ENCODE data around the gene CLCNKB. TPM values are rescaled to one million over a fixed set of nuclear protein-coding genes. Genes with fewer than 3 reads are reported as not detected.
A peak's percentile ranks its signal among the peaks of the same experiment; 100 is the strongest.

CLCNKB gene
- 1 to 10 TPM in 1 of 4 donors, under 1 TPM in 2, not detected in 1; 0.39 to 3.1 (median 0.44) TPM for total RNA-seq

DNA sequence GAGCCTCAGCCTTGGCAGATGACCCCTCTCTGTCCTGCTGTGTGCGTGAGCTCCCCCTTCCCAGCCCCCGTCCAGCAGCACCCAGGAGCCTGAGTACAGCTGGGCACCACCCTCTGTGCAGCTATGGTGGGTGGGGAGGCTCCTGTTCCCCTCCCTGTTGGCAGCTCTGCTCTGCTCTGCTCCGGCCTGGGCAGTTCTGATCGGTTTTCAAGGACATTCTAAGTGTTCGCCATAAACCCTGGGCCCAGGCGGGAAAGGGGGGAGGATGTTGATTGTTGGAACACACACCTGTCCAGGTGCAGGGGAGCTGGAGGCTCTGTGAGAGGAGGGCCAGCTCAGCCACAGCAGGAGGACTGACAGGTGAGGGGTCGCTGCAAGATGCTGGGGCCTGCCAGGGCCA lies at the start of gene CLCNKB:
CLCNKB (plus strand) TSS at position 262 of the 400 bp plus-strand sequence. CDS start 711 bp downstream, outside the sequence.
- Histone ChIP-seq H3K27ac (no peak within 1 kb of the TSS), H3K4me1 (peaks cover 0 to 6% (median under 1%) of the 10 kb centered on the region in 4 donors), H3K4me3 (no peak within 1 kb of the TSS), H3K27me3 (no peaks in the 10 kb centered on the region), H3K36me3 (no peaks in the 10 kb centered on the region), H3K9me3 (no peaks in the 10 kb centered on the region)
- DNase-seq (ENCODE audit: low spot score in 2 of 2): no peak
- TF ChIP-seq POLR2A (IDR thresholded peaks at IDR 0.05) (no peak), EP300 (IDR thresholded peaks at IDR 0.05) (no peak)
- TF ChIP-seq, protein P1, sequence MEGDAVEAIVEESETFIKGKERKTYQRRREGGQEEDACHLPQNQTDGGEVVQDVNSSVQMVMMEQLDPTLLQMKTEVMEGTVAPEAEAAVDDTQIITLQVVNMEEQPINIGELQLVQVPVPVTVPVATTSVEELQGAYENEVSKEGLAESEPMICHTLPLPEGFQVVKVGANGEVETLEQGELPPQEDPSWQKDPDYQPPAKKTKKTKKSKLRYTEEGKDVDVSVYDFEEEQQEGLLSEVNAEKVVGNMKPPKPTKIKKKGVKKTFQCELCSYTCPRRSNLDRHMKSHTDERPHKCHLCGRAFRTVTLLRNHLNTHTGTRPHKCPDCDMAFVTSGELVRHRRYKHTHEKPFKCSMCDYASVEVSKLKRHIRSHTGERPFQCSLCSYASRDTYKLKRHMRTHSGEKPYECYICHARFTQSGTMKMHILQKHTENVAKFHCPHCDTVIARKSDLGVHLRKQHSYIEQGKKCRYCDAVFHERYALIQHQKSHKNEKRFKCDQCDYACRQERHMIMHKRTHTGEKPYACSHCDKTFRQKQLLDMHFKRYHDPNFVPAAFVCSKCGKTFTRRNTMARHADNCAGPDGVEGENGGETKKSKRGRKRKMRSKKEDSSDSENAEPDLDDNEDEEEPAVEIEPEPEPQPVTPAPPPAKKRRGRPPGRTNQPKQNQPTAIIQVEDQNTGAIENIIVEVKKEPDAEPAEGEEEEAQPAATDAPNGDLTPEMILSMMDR (IDR thresholded peaks at IDR 0.05): no peak
- 62 to 69% methylated on average over 7 of the region's 7 CpGs for WGBS, 2 donors

DNA sequence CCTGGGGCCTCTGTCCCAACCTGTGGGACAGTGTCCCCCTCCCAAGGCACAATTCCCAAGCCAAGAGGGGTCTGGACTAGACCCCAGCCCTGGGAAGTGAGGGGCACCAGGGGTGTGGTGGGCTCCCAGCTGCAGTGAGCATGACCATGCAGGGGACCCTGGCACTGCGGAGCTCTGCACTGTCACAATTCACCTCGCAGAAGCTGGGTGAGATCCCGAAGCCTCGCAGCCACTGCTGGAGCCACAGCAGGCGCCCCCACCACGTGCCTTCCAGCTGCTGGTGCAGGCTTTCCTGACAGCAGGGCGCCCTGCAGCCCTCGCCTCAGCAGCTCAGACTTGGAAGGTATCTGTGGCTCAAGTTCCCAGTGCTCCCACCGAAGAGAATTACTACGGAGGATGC lies 49.5 kb upstream of the CLCNKB start:
- no peaks in the 10 kb centered on the region for H3K36me3 ChIP-seq
- 70 to 89% methylated on average over 4 to 7 of the region's 10 CpGs for WGBS, 2 donors
- no peaks in the 10 kb centered on the region for H3K9me3 ChIP-seq
- no peak for TF ChIP-seq POLR2A (IDR thresholded peaks at IDR 0.05)
- TF ChIP-seq, protein P1 (IDR thresholded peaks at IDR 0.05): no peak
- TF ChIP-seq EP300 (IDR thresholded peaks at IDR 0.05): no peak
- H3K4me1 ChIP-seq: no peaks in the 10 kb centered on the region
- DNase-seq (ENCODE audit: low spot score in 2 of 2): no peak
- H3K27me3 ChIP-seq: no peaks in the 10 kb centered on the region
- no peak overlapping the region for H3K27ac ChIP-seq
- no peak overlapping the region for H3K4me3 ChIP-seq

DNA sequence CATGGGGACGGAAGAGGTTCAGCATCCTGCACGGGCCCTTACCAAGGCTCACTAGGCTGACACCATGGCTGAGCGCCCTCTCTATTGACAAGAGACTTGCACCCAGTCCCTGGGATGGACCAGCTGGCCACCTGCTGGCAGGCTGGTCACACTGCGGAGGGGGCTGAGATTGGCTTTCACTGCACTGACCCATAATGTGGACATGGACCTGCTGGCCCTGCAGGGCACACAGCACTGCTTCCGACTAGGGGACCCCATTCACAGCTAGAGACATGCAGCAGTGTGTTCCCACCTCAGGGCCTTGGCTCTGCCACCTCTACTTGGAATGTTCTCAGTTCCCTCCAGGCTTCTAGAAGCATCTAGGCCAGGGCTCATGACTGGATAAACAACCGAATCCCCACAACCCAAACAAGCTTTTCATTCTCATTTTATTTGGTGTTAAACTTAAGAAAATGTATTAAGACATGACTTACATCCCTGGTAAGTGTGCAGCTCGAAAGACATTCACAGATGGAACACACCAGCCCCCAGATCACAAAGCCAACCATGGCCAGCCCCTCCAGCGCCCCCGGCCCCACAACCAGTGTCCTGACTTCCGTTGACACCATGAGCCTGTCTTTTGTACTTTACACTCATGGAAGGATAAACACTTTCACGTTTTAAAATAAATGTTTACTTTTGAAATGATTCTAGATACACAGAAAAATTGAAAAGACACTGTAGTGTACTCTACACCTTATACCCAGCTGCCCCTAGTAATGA lies 48.8 kb upstream of the CLCNKB start:
- Histone ChIP-seq H3K4me3 (no peak overlapping the region), H3K27ac (no peak overlapping the region), H3K27me3 (no peaks in the 10 kb centered on the region), H3K9me3 (no peaks in the 10 kb centered on the region), H3K36me3 (no peaks in the 10 kb centered on the region), H3K4me1 (no peaks in the 10 kb centered on the region)
- peak in 1 of 2 donors; percentile 61 for DNase-seq (ENCODE audit: low spot score in 2 of 2)
- TF ChIP-seq POLR2A (IDR thresholded peaks at IDR 0.05) (no peak), EP300 (IDR thresholded peaks at IDR 0.05) (peak in 1 of 2 donors; percentile 7)
- TF ChIP-seq, protein P1 (IDR thresholded peaks at IDR 0.05): peak; percentile 54 to 96 (median 88)
- 62 to 72% methylated on average over 8 to 11 of the region's 11 CpGs for WGBS, 2 donors

DNA sequence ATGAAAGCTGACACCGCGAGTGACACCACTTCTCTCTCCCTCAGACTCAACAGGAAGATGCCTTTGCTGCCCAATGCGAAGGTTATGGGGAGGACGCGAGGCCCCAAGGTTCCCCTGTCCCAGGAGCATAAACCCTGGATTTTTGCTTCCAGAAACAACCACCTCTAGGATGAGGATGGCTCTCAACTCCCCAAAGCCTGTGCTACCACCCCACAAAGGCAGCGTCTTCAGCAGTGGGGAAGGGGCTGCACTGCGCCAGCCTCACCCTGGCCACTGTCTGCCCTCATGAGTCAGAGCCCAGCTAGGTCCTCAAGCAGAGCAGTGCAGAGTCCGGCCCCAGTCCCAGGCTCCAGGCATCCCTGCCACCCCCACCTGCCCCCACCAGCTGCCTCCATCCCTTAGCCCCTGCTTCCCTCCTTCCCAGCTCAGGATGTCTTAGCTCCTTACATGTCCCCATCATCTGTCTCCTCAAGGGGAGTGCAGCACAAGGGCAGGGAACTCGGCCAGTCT lies 46.5 kb upstream of the CLCNKB start:
- no peak for DNase-seq (ENCODE audit: low spot score in 2 of 2)
- Histone ChIP-seq H3K27ac (no peak overlapping the region), H3K36me3 (no peaks in the 10 kb centered on the region), H3K9me3 (no peaks in the 10 kb centered on the region), H3K4me1 (no peaks in the 10 kb centered on the region), H3K27me3 (no peaks in the 10 kb centered on the region), H3K4me3 (no peak overlapping the region)
- WGBS, 2 donors: 77 to 78% methylated on average over 4 to 9 of the region's 9 CpGs
- TF ChIP-seq POLR2A (IDR thresholded peaks at IDR 0.05): no peak
- TF ChIP-seq EP300 (IDR thresholded peaks at IDR 0.05): no peak
- TF ChIP-seq, protein P1 (IDR thresholded peaks at IDR 0.05): no peak

- no peak overlapping the region for H3K27ac ChIP-seq
These were observed 45.8 kb upstream of the CLCNKB start for GRCh38 chr1:15997637-15998280.

More at GRCh38 chr1:15997637-15998280, 45.8 kb upstream of the CLCNKB start:
- no peak for DNase-seq (ENCODE audit: low spot score in 2 of 2)
- WGBS, 2 donors: 82 to 87% methylated on average over 9 of the region's 9 CpGs
- Histone ChIP-seq H3K9me3 (no peaks in the 10 kb centered on the region), H3K4me3 (no peak overlapping the region), H3K27me3 (no peaks in the 10 kb centered on the region), H3K36me3 (no peaks in the 10 kb centered on the region), H3K4me1 (no peaks in the 10 kb centered on the region)
- TF ChIP-seq POLR2A (IDR thresholded peaks at IDR 0.05) (no peak), EP300 (IDR thresholded peaks at IDR 0.05) (no peak)
- TF ChIP-seq, protein P1 (IDR thresholded peaks at IDR 0.05): no peak
